Loucy (cell line): ENCODE data around the gene DNM2.
"Not testable (repeated sequence)": the region's sequence is repeated elsewhere in the genome, so short reads cannot be mapped to it uniquely, and the experiment has no call there.

Experiments
- H2AFZ ChIP-seq: fragments of 200-600 bp; sonication (generic); 2 replicates; pipeline ENCODE4 v1.6.0; 2016; ENCODE audit warnings: antibody characterized with exemption, mild to moderate bottlenecking, low read length, moderate library complexity
- H3F3A ChIP-seq: fragments of 200-600 bp; 2 replicates; pipeline ENCODE4 v1.6.0; 2016; ENCODE audit warnings: antibody characterized with exemption, low read depth, mild to moderate bottlenecking
- H3K27me3 ChIP-seq: fragments of 200-600 bp; sonication (generic); 2 replicates; pipeline ENCODE4 v1.6.1; 2014; ENCODE audit warnings: low read length, mild to moderate bottlenecking; ENCODE audit not compliant: insufficient read depth, poor library complexity, severe bottlenecking
- H3K36me3 ChIP-seq: fragments of 200-600 bp; sonication (generic); 2 replicates; pipeline ENCODE4 v1.6.1; 2016; ENCODE audit warnings: low read length; ENCODE audit not compliant: insufficient read depth
- H3K4me1 ChIP-seq: fragments of 200-600 bp; sonication (generic); 2 replicates; pipeline ENCODE4 v1.5.1; 2014; ENCODE audit warnings: low read length, mild to moderate bottlenecking; ENCODE audit not compliant: insufficient read depth, poor library complexity, severe bottlenecking
- H3K4me2 ChIP-seq: fragments of 200-600 bp; sonication (generic); 2 replicates; pipeline ENCODE4 v1.6.0; 2014; ENCODE audit warnings: antibody characterized with exemption, low read length, low read depth, mild to moderate bottlenecking; ENCODE audit not compliant: poor library complexity, severe bottlenecking
- H3K4me3 ChIP-seq: fragments of 200-600 bp; sonication (generic); 2 replicates; pipeline ENCODE4 v1.5.1; 2014; ENCODE audit warnings: low read length, mild to moderate bottlenecking, mixed read lengths; ENCODE audit not compliant: poor library complexity, severe bottlenecking
- H3K79me2 ChIP-seq: fragments of 200-600 bp; sonication (generic); 2 replicates; pipeline ENCODE4 v1.6.1; 2014; ENCODE audit warnings: low read length; ENCODE audit not compliant: insufficient read depth
- H3K9ac ChIP-seq: fragments of 200-600 bp; sonication (generic); 2 replicates; pipeline ENCODE4 v1.6.0; 2014; ENCODE audit warnings: mild to moderate bottlenecking, low read depth, low read length, moderate library complexity; ENCODE audit not compliant: poor library complexity, severe bottlenecking
- H3K9me2 ChIP-seq: fragments of 200-600 bp; sonication (generic); replicated peaks from 2 replicates; pipeline ENCODE4 v1.6.1; 2016; ENCODE audit warnings: low read depth, low read length, mixed read lengths
- H3K9me3 ChIP-seq: fragments of 200-600 bp; sonication (generic); 2 replicates; pipeline ENCODE4 v1.6.1; 2014; ENCODE audit warnings: mild to moderate bottlenecking, antibody characterized with exemption, low read length, low read depth; ENCODE audit not compliant: insufficient read depth
- H4K20me1 ChIP-seq: fragments of 200-600 bp; sonication (generic); 2 replicates; pipeline ENCODE4 v1.6.0; 2014; ENCODE audit warnings: antibody characterized with exemption, low read length, mild to moderate bottlenecking; ENCODE audit not compliant: insufficient read depth, poor library complexity, severe bottlenecking
- EZH2phosphoT487 ChIP-seq: fragments of 200-600 bp; IDR thresholded peaks from 2 replicates; pipeline ENCODE4 v1.6.1; 2018; ENCODE audit warnings: antibody characterized with exemption, mild to moderate bottlenecking, moderate library complexity, borderline replicate concordance
- TF ChIP-seq, protein P1 (sequence below): fragments of 200-600 bp; sonication (generic); conservative IDR thresholded peaks from 2 replicates; pipeline ENCODE4 v1.5.1; 2014; ENCODE audit warnings: mild to moderate bottlenecking, antibody characterized with exemption, low read length

The DNM2 gene

DNA sequence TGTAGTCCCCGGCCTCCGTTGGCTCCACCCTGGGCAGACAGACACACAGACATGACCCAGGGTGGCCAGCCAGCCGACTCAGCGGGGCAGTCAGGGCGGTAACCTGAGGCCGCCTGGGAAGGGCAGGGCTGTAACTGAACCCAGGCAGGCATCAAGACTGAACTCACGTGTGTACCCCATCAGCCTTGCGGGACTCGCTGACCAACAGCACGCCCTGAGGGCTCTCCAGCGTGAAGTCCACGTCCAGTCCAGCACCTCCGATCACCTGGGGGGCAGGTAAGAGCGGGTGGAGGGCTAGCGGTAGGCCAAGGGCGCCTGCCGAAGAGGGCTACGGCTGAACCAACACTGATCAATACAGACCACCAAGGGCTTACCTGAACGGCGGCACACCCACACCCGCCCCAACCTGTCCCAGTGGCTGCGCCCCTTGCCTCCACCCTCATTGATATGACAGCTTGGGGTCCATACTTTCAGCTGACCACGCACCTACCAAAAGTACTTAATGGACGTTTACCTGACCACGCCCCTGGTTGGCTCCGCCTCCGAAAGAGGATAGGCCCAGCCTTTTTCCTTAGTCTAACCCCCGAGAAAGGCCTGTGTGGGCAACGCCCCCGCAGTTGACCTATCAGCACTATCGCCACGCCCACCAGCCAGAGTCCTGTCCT is 117.3 kb downstream of the DNM2 start:
- peaks cover 7% of the 10 kb centered on the region for H4K20me1 ChIP-seq
- H2AFZ ChIP-seq: no peak overlapping the region

DNA sequence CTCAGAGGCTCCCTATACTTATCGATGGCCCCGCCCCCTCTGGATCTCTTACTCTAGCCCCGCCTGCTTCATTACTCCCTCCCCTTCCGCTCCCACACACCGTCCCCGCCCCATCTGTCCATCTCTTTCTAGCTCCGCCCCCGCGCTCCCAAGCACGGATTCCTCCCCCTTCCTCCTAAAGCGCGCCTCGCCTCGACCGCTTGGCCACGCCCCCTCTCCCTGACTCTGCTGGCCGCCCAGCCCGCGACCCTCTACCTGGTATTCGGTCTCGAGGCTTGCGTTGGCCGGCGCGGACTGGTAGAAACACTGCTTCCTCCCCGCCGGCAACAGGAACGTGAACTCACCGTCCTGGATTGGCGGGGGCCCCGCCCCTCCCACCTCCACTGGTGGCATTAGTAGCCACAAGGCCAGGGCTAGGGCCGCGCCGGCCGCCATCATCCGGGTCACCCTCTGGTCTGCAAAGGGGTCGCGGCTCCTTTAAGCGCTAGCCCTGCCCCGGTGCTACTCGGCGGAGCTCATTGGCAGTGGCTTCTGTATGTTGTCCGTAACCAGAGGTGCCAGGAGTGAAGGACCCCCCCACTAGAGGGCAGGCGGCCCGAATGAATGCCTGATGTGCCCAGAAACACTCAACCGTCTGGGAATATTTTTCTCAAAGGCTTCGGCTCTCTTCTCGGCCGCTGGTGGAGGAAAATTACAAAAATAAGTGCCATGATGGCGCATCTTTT is 118.0 kb downstream of the DNM2 start, which contains the start of gene TMED1:
TMED1 (minus strand) TSS at position 459 of the 725 bp plus-strand sequence; CDS start at position 438, 21 bp downstream.
- peak within 1 kb of the TSS; percentile 83 for H3K9ac ChIP-seq
- peaks cover 18% of the 10 kb centered on the region; the same call in 1 of the 2 replicates for H3K36me3 ChIP-seq
- H4K20me1 ChIP-seq: peaks cover 7% of the 10 kb centered on the region
- no peaks in the 10 kb centered on the region; the same call in none of the 2 replicates for H3K79me2 ChIP-seq
- TF ChIP-seq, protein P1, sequence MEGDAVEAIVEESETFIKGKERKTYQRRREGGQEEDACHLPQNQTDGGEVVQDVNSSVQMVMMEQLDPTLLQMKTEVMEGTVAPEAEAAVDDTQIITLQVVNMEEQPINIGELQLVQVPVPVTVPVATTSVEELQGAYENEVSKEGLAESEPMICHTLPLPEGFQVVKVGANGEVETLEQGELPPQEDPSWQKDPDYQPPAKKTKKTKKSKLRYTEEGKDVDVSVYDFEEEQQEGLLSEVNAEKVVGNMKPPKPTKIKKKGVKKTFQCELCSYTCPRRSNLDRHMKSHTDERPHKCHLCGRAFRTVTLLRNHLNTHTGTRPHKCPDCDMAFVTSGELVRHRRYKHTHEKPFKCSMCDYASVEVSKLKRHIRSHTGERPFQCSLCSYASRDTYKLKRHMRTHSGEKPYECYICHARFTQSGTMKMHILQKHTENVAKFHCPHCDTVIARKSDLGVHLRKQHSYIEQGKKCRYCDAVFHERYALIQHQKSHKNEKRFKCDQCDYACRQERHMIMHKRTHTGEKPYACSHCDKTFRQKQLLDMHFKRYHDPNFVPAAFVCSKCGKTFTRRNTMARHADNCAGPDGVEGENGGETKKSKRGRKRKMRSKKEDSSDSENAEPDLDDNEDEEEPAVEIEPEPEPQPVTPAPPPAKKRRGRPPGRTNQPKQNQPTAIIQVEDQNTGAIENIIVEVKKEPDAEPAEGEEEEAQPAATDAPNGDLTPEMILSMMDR: no peak
- TF ChIP-seq EZH2phosphoT487: no peak
- no peaks in the 10 kb centered on the region for H3K9me2 ChIP-seq
- peak within 1 kb of the TSS; percentile 76 for H3K4me3 ChIP-seq
- H3K4me2 ChIP-seq: peak within 1 kb of the TSS; percentile 80
- H3K9me3 ChIP-seq: no peaks in the 10 kb centered on the region
- no peaks in the 10 kb centered on the region for H3K27me3 ChIP-seq
- H3F3A ChIP-seq: no peaks in the 10 kb centered on the region; the same call in 1 of the 2 replicates
- H2AFZ ChIP-seq: peak within 1 kb of the TSS; percentile 79
- peaks cover 14% of the 10 kb centered on the region for H3K4me1 ChIP-seq

More for the DNA sequence above, 117.3 kb downstream of the DNM2 start:
- Histone ChIP-seq H3F3A (no peaks in the 10 kb centered on the region; the same call in 1 of the 2 replicates), H3K9me3 (no peaks in the 10 kb centered on the region), H3K4me3 (peak overlapping the region; percentile 76), H3K9ac (no peak overlapping the region), H3K36me3 (peaks cover 25% of the 10 kb centered on the region; the same call in 1 of the 2 replicates), H3K79me2 (no peaks in the 10 kb centered on the region; the same call in none of the 2 replicates), H3K4me2 (peak overlapping the region; percentile 42), H3K4me1 (peaks cover 14% of the 10 kb centered on the region), H3K27me3 (no peaks in the 10 kb centered on the region), H3K9me2 (no peaks in the 10 kb centered on the region)
- TF ChIP-seq, protein P1: no peak
- no peak for TF ChIP-seq EZH2phosphoT487

DNA sequence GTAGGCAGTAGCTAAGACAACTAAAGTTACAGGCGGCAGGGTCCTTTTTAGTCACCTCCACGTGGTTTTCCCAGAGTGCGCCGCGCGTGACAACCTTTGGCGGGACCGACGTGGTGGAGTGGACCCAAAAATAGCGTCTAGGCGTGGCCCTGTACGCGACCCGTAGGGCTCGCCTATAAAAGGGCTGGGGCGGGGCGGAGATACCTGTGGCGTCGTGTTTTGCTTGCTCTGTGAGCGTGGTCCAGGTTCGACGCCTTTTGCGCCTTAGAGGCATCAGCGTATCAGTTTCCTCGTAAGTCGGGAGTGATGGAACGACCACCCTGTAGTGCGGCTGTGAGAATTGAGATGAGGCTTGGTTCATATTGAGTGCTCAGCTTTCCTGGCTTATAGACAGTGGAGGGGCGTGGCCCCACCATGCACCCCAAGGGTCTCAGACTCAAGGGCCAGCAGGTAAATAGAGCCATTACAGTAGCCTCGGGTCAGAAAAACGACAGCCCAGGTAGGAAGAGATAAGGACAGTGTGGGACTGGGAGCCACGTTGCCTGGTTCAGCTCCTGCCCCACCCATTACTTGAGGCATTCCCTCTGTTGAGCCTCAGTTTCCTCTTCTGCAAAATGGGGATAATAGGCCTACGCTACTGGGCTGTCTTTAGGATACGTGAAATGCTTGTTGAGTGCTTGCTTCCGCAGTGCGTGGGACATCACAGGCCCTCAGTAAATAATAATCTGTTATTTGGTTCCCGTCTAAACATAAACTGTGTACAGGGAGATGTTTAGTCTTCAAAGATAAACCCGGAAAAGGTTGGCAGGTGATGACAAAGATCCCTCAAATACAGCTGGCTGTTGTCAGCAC is 118.8 kb downstream of the DNM2 start:
- H4K20me1 ChIP-seq: peaks cover 7% of the 10 kb centered on the region
- H3K9me3 ChIP-seq: no peaks in the 10 kb centered on the region
- no peaks in the 10 kb centered on the region; the same call in 1 of the 2 replicates for H3F3A ChIP-seq
- H3K4me2 ChIP-seq: peak overlapping the region; percentile 80
- no peaks in the 10 kb centered on the region; the same call in none of the 2 replicates for H3K79me2 ChIP-seq
- peak overlapping the region; percentile 79 for H2AFZ ChIP-seq
- TF ChIP-seq, protein P1: no peak
- TF ChIP-seq EZH2phosphoT487: no peak
- no peaks in the 10 kb centered on the region for H3K27me3 ChIP-seq
- H3K9me2 ChIP-seq: no peaks in the 10 kb centered on the region
- H3K4me3 ChIP-seq: peak overlapping the region; percentile 76
- peaks cover 14% of the 10 kb centered on the region for H3K4me1 ChIP-seq
- peaks cover 18% of the 10 kb centered on the region; the same call in 1 of the 2 replicates for H3K36me3 ChIP-seq
- peak overlapping the region; percentile 83 for H3K9ac ChIP-seq

DNA sequence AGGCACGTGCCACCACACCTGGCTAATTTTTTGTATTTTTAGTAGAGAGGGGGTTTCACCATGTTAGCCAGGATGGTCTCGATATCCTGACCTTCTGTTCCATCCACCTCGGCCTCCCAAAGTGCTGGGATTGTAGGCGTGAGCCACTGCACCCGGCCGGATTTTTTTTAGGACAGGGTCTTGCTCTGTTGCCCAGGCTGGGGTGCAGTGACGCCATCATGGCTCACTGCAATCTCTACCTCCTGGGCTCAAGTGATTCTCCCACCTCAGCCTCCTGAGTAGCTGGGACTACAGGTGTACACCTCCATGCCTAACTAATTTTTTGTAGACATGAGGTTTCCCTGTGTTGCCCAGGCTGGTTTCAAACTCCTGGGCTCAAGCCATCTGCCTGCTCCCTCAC is 119.8 kb downstream of the DNM2 start:
- H3F3A ChIP-seq, H3K9me3 ChIP-seq, H3K27me3 ChIP-seq, H3K79me2 ChIP-seq, H4K20me1 ChIP-seq, H3K9me2 ChIP-seq, H3K9ac ChIP-seq, H3K36me3 ChIP-seq, H3K4me2 ChIP-seq, H3K4me3 ChIP-seq, H2AFZ ChIP-seq: not testable (repeated sequence)
- H3K4me1 ChIP-seq: peaks cover 14% of the 10 kb centered on the region
